ENCODE results near the gene XBP1. TPM values are rescaled to one million over a fixed set of nuclear protein-coding genes. Genes with fewer than 3 reads are reported as not detected.

XBP1 gene
- total RNA-seq, 1 donor from 2014 or later, result 77.4 TPM

- Mint-ChIP-seq H3K4me1 (ENCODE audit: low read depth, unreplicated experiment) (peaks cover 10% of the 10 kb centered on the region), H3K27ac (ENCODE audit: unreplicated experiment) (no peak overlapping the region), H3K9me3 (ENCODE audit: unreplicated experiment) (no peaks in the 10 kb centered on the region), H3K36me3 (ENCODE audit: unreplicated experiment) (no peaks in the 10 kb centered on the region), H3K4me3 (ENCODE audit: unreplicated experiment) (no peak overlapping the region), H3K27me3 (ENCODE audit: unreplicated experiment) (no peaks in the 10 kb centered on the region)
- DNase-seq, result no peak
- no peak for TF ChIP-seq CTCF (IDR thresholded peaks at IDR 0.05; ENCODE audit: partially characterized antibody, unreplicated experiment)
These were observed 8.4 kb downstream of the XBP1 start for GRCh38 chr22:28791841-28792490.

- no peaks in the 10 kb centered on the region for H3K9me3 Mint-ChIP-seq (ENCODE audit: unreplicated experiment)
- no peaks in the 10 kb centered on the region for H3K27me3 Mint-ChIP-seq (ENCODE audit: unreplicated experiment)
- no peak overlapping the region for H3K27ac Mint-ChIP-seq (ENCODE audit: unreplicated experiment)
- H3K4me3 Mint-ChIP-seq (ENCODE audit: unreplicated experiment), result no peak overlapping the region
- H3K36me3 Mint-ChIP-seq (ENCODE audit: unreplicated experiment), result no peaks in the 10 kb centered on the region
- peaks cover 10% of the 10 kb centered on the region for H3K4me1 Mint-ChIP-seq (ENCODE audit: low read depth, unreplicated experiment)
- DNase-seq, result no peak
- no peak for TF ChIP-seq CTCF (IDR thresholded peaks at IDR 0.05; ENCODE audit: partially characterized antibody, unreplicated experiment)
These were observed 9.2 kb downstream of the XBP1 start for GRCh38 chr22:28791124-28791523.

GRCh38 chr22:28788601-28789000, 11.8 kb downstream of the XBP1 start:
- DNase-seq, result no peak
- no peaks in the 10 kb centered on the region for H3K27me3 Mint-ChIP-seq (ENCODE audit: unreplicated experiment)
- H3K9me3 Mint-ChIP-seq (ENCODE audit: unreplicated experiment), result no peaks in the 10 kb centered on the region
- H3K4me3 Mint-ChIP-seq (ENCODE audit: unreplicated experiment), result peak overlapping the region; percentile 45
- no peak for TF ChIP-seq CTCF (IDR thresholded peaks at IDR 0.05; ENCODE audit: partially characterized antibody, unreplicated experiment)
- no peak overlapping the region for H3K27ac Mint-ChIP-seq (ENCODE audit: unreplicated experiment)
- no peaks in the 10 kb centered on the region for H3K36me3 Mint-ChIP-seq (ENCODE audit: unreplicated experiment)
- H3K4me1 Mint-ChIP-seq (ENCODE audit: low read depth, unreplicated experiment), result peaks cover 10% of the 10 kb centered on the region

GRCh38 chr22:28783786-28784671, 16.3 kb downstream of the XBP1 start:
- no peak for TF ChIP-seq CTCF (IDR thresholded peaks at IDR 0.05; ENCODE audit: partially characterized antibody, unreplicated experiment)
- Mint-ChIP-seq H3K27me3 (ENCODE audit: unreplicated experiment) (no peaks in the 10 kb centered on the region), H3K4me3 (ENCODE audit: unreplicated experiment) (no peak overlapping the region), H3K36me3 (ENCODE audit: unreplicated experiment) (no peaks in the 10 kb centered on the region), H3K27ac (ENCODE audit: unreplicated experiment) (no peak overlapping the region), H3K9me3 (ENCODE audit: unreplicated experiment) (no peaks in the 10 kb centered on the region), H3K4me1 (ENCODE audit: low read depth, unreplicated experiment) (peaks cover 8% of the 10 kb centered on the region)
- no peak for DNase-seq

GRCh38 chr22:28780296-28780695, 20.1 kb downstream of the XBP1 start:
- H3K36me3 Mint-ChIP-seq (ENCODE audit: unreplicated experiment), result no peaks in the 10 kb centered on the region
- H3K27ac Mint-ChIP-seq (ENCODE audit: unreplicated experiment), result no peak overlapping the region
- no peaks in the 10 kb centered on the region for H3K9me3 Mint-ChIP-seq (ENCODE audit: unreplicated experiment)
- H3K4me3 Mint-ChIP-seq (ENCODE audit: unreplicated experiment), result no peak overlapping the region
- no peaks in the 10 kb centered on the region for H3K4me1 Mint-ChIP-seq (ENCODE audit: low read depth, unreplicated experiment)
- TF ChIP-seq CTCF (IDR thresholded peaks at IDR 0.05; ENCODE audit: partially characterized antibody, unreplicated experiment), result no peak
- DNase-seq, result no peak
- no peaks in the 10 kb centered on the region for H3K27me3 Mint-ChIP-seq (ENCODE audit: unreplicated experiment)
